SK-N-MC (cell line): ENCODE results near the gene ACE2.

Experiments used
- EZH2 ChIP-seq: fragments of 200-600 bp; sonication (generic); IDR thresholded peaks from one replicate; pipeline ENCODE4 v1.6.1; 2017; ENCODE audit warnings: antibody characterized with exemption
- FOXP2 ChIP-seq: optimal IDR thresholded peaks from 2 replicates; pipeline ENCODE3; 2011; ENCODE audit warnings: mild to moderate bottlenecking, moderate library complexity; ENCODE audit not compliant: insufficient read depth; ENCODE audit errors: extremely low read length, control extremely low read depth
- POLR2AphosphoS5 ChIP-seq: IDR thresholded peaks from 2 replicates; pipeline ENCODE4 v1.6.1; 2012; ENCODE audit warnings: mild to moderate bottlenecking, low read depth, low read length, borderline replicate concordance

GRCh38 chrX:15514279-15514678, 86.5 kb downstream of the ACE2 start:
- TF ChIP-seq EZH2 (no peak), POLR2AphosphoS5 (no peak), FOXP2 (no peak)
